ENCODE measurements around the gene ZNHIT1. TPM values are rescaled to one million over a fixed set of nuclear protein-coding genes. Genes with fewer than 3 reads are reported as not detected.
A peak's percentile ranks its signal among the peaks of the same experiment; 100 is the strongest.
"Not testable (repeated sequence)": the region's sequence is repeated elsewhere in the genome, so short reads cannot be mapped to it uniquely, and the experiment has no call there.

ZNHIT1 gene
- polyA plus RNA-seq, 1 of the 3 experiments (the other 2 are of a cell fraction), result 101 TPM

GRCh38 chr7:101202603-101202918 is 15.4 kb upstream of the ZNHIT1 start (continued):
- TF ChIP-seq, protein P1, sequence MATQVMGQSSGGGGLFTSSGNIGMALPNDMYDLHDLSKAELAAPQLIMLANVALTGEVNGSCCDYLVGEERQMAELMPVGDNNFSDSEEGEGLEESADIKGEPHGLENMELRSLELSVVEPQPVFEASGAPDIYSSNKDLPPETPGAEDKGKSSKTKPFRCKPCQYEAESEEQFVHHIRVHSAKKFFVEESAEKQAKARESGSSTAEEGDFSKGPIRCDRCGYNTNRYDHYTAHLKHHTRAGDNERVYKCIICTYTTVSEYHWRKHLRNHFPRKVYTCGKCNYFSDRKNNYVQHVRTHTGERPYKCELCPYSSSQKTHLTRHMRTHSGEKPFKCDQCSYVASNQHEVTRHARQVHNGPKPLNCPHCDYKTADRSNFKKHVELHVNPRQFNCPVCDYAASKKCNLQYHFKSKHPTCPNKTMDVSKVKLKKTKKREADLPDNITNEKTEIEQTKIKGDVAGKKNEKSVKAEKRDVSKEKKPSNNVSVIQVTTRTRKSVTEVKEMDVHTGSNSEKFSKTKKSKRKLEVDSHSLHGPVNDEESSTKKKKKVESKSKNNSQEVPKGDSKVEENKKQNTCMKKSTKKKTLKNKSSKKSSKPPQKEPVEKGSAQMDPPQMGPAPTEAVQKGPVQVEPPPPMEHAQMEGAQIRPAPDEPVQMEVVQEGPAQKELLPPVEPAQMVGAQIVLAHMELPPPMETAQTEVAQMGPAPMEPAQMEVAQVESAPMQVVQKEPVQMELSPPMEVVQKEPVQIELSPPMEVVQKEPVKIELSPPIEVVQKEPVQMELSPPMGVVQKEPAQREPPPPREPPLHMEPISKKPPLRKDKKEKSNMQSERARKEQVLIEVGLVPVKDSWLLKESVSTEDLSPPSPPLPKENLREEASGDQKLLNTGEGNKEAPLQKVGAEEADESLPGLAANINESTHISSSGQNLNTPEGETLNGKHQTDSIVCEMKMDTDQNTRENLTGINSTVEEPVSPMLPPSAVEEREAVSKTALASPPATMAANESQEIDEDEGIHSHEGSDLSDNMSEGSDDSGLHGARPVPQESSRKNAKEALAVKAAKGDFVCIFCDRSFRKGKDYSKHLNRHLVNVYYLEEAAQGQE (IDR thresholded peaks at IDR 0.05; ENCODE audit: low read depth, low read length), result no peak

DNA sequence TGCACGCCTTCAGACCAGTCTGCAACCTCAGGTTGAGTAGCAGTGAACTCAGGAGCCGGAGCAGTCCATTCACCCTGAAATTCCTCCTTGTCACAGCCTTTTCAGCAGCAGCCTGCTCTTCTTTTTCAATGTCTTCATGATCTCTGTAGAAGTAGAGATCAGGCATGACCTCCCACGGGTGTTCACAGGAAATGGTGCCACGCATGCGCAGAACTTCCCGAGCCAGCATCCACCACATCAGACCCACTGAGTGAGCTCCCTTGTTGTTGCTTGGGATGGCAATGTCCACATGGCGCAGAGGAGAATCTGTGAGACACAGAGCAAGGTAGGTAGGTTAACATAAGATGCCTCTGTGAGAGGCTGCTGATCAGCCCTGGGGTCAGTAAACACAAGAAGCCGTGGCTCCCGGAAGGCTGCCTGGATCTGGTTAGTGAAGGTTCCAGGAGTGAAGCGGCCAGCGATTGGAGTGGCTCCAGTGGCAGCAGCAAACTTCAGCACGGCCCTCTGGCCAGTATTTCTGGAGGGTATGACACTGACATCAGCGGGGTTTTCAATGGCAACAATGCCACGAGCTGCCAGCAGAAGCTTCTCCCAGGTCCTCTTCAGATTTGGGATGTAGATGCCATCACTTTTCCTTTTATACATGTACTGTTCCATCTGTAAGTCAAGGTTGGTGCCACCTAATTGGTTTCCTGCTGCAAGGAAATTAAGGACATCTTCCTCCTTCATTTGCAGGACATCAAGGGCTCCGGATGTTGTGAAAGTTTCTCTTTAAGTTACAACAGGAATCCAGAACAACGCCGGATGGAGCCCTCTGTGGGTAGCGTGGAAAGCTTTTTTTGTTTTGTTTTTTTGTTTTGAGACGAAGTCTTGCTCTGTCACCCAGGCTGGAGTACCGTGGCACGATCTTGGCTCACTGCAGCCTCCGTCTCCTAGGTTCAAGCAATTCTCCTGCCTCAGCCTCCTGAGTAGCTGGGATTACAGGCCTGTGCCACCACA is 13.9 kb upstream of the ZNHIT1 start:
- not testable (repeated sequence) for H2AFZ ChIP-seq (ENCODE audit: low read depth); H3K4me2 ChIP-seq; H3K4me3 ChIP-seq (ENCODE audit: low read depth in 2 of 2, low read length in 1 of 2); H3K9me3 ChIP-seq; H3K27me3 ChIP-seq (ENCODE audit: insufficient read depth); H3K27ac ChIP-seq (ENCODE audit: low read depth in 2 of 2, low read length in 1 of 2); H4K20me1 ChIP-seq (ENCODE audit: insufficient read depth); H3F3A ChIP-seq (replicated peaks; ENCODE audit: insufficient read depth); H3K9ac ChIP-seq; H3K4me1 ChIP-seq (ENCODE audit: control insufficient read depth in 1 of 2, insufficient read depth in 2 of 2, low read depth in 1 of 2, low read length in 1 of 2); H3K9me2 ChIP-seq; H3K79me2 ChIP-seq (ENCODE audit: insufficient read depth)
- ChIA-PET POLR2A (interaction anchor here (0.6 to 2.5 kb wide), 7 partner anchors 9 to 49 kb away, joined by 3 to 11 read pairs (median 4); partner anchors contain the start of genes PLOD3, VGF and ZNHIT1), CTCF (interaction anchor here (0.9 to 2.7 kb wide), 9 partner anchors 9 to 79 kb away, joined by 3 to 32 read pairs (median 10); partner anchors contain the start of genes PLOD3 and ZNHIT1)
- WGBS (ENCODE audit: low lambda C conversion rate), result 69% methylated on average over 22 of the region's 22 CpGs
- peak; percentile 20 for DNase-seq
- H3K36me3 ChIP-seq (replicated peaks in 1 of 2; ENCODE audit: control insufficient read depth in 1 of 2, insufficient read depth in 2 of 2, low read length in 1 of 2), result peaks cover 9 to 16% of the 10 kb centered on the region in 2 experiments

- peaks cover 10 to 22% of the 10 kb centered on the region in 2 experiments for H3K36me3 ChIP-seq (replicated peaks in 1 of 2; ENCODE audit: control insufficient read depth in 1 of 2, insufficient read depth in 2 of 2, low read length in 1 of 2)
- H4K20me1 ChIP-seq (ENCODE audit: insufficient read depth), result no peaks in the 10 kb centered on the region
- no peaks in the 10 kb centered on the region for H3K9me3 ChIP-seq
- H3K79me2 ChIP-seq (ENCODE audit: insufficient read depth), result no peaks in the 10 kb centered on the region
- H3K27me3 ChIP-seq (ENCODE audit: insufficient read depth), result no peaks in the 10 kb centered on the region
- no peak overlapping the region for H3K4me2 ChIP-seq
- WGBS (ENCODE audit: low lambda C conversion rate), result 93% methylated on average over 32 of the region's 32 CpGs
- DNase-seq, result no peak
- H3K9ac ChIP-seq, result no peak overlapping the region
- CTCF ChIA-PET, result interaction anchor here (0.8 to 2.4 kb wide), 4 partner anchors 11 to 38 kb away, joined by 3 to 11 read pairs (median 4); partner anchors contain the start of genes PLOD3 and ZNHIT1
- no peak overlapping the region for H3K4me3 ChIP-seq (ENCODE audit: low read depth in 2 of 2, low read length in 1 of 2)
- H3K27ac ChIP-seq (ENCODE audit: low read depth in 2 of 2, low read length in 1 of 2), result no peak overlapping the region
- H3F3A ChIP-seq (replicated peaks; ENCODE audit: insufficient read depth), result peaks cover 9% of the 10 kb centered on the region
- H2AFZ ChIP-seq (ENCODE audit: low read depth), result no peak overlapping the region
- no peaks in the 10 kb centered on the region for H3K4me1 ChIP-seq (ENCODE audit: control insufficient read depth in 1 of 2, insufficient read depth in 2 of 2, low read depth in 1 of 2, low read length in 1 of 2)
- POLR2A ChIA-PET, result interaction anchor here (0.9 to 2.5 kb wide), 3 partner anchors 9 to 44 kb away, joined by 3 to 11 read pairs (median 8); no protein-coding TSS in a partner anchor
- H3K9me2 ChIP-seq, result no peaks in the 10 kb centered on the region
- TF ChIP-seq POLR2AphosphoS5 (IDR thresholded peaks at IDR 0.05; ENCODE audit: low read depth, low read length) (no peak), EP300 (IDR thresholded peaks at IDR 0.05; ENCODE audit: borderline replicate concordance in 1 of 2, low read depth in 1 of 2, low read length in 1 of 2) (no peak), MXI1 (IDR thresholded peaks at IDR 0.05; ENCODE audit: low read depth, low read length) (no peak), TEAD4 (IDR thresholded peaks at IDR 0.05; ENCODE audit: borderline replicate concordance, insufficient read depth) (no peak), IRF3 (IDR thresholded peaks at IDR 0.05; ENCODE audit: low read depth, low read length) (no peak), SIN3A (IDR thresholded peaks at IDR 0.05; ENCODE audit: borderline replicate concordance, low read depth, low read length) (no peak), FOSL2 (IDR thresholded peaks at IDR 0.05; ENCODE audit: borderline replicate concordance, low read depth) (no peak), RCOR1 (IDR thresholded peaks at IDR 0.05; ENCODE audit: low read length) (no peak), GATA2 (CRISPR knock-in tag; IDR thresholded peaks at IDR 0.05) (no peak), EZH2phosphoT487 (IDR thresholded peaks at IDR 0.05; ENCODE audit: borderline replicate concordance, low read depth) (no peak), SMC3 (IDR thresholded peaks at IDR 0.05; ENCODE audit: low read depth, low read length) (no peak), RFX5 (IDR thresholded peaks at IDR 0.05; ENCODE audit: low read length) (no peak), MEF2A (IDR thresholded peaks at IDR 0.05; ENCODE audit: borderline replicate concordance, low read depth) (no peak)
- TF ChIP-seq, protein P2, sequence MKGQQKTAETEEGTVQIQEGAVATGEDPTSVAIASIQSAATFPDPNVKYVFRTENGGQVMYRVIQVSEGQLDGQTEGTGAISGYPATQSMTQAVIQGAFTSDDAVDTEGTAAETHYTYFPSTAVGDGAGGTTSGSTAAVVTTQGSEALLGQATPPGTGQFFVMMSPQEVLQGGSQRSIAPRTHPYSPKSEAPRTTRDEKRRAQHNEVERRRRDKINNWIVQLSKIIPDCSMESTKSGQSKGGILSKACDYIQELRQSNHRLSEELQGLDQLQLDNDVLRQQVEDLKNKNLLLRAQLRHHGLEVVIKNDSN (IDR thresholded peaks at IDR 0.05; ENCODE audit: borderline replicate concordance, low read depth), result no peak
These were observed 11.9 kb upstream of the ZNHIT1 start for GRCh38 chr7:101205901-101206664.
